H1 (cell line): ENCODE data around the gene HOXD10. TPM values are rescaled to one million over a fixed set of nuclear protein-coding genes. Genes with fewer than 3 reads are reported as not detected.
A peak's percentile ranks its signal among the peaks of the same experiment; 100 is the strongest.

Experiments
- CTCF ChIA-PET: fragments of 300-600 bp; sonication (Branson Sonifier 250); formaldehyde crosslinking; loops from one replicate; lab custom pipeline; 2021; ENCODE audit not compliant: partially characterized antibody; lab: Charles Lee
- POLR2A ChIA-PET: fragments of 300-600 bp; sonication (Branson Sonifier 250); formaldehyde crosslinking; loops from one replicate; lab custom pipeline; 2021; ENCODE audit warnings: inconsistent platforms; ENCODE audit not compliant: partially characterized antibody; lab: Charles Lee
- DNase-seq, 2 experiments: peaks; one replicate each; pipeline versions ENCODE4 v3.0.0 to v3.0.0-alpha.2; 2010 to 2022; ENCODE audit warnings: low spot score in 2 of 2, low read depth in 1 of 2, mixed read lengths in 1 of 2
- FAIRE-seq: peaks from 2 replicates; lab custom pipeline; 2011; peaks lifted over from hg19 to GRCh38; lab: Jason Lieb, UNC
- H2AFZ ChIP-seq: 2 replicates; pipeline ENCODE4 v1.8.1; 2012; ENCODE audit warnings: low read length, inconsistent platforms
- H2AK5ac ChIP-seq: 2 replicates; pipeline ENCODE4 v1.6.1; 2013; ENCODE audit warnings: low read depth, low read length
- H2BK120ac ChIP-seq: replicated peaks from 2 replicates; pipeline ENCODE3; 2013; ENCODE audit warnings: low read depth, low read length, inconsistent platforms
- H2BK12ac ChIP-seq: 2 replicates; pipeline ENCODE4 v1.6.1; 2013; ENCODE audit warnings: low read depth, low read length
- H2BK15ac ChIP-seq: 2 replicates; pipeline ENCODE4 v1.6.1; 2013; ENCODE audit warnings: low read length
- H2BK20ac ChIP-seq: 2 replicates; pipeline ENCODE4 v1.6.1; 2013; ENCODE audit warnings: low read length
- H2BK5ac ChIP-seq: 2 replicates; pipeline ENCODE4 v1.6.1; 2013; ENCODE audit warnings: low read depth, low read length
- H3K14ac ChIP-seq: 2 replicates; pipeline ENCODE4 v1.6.1; 2013; ENCODE audit warnings: inconsistent platforms; ENCODE audit not compliant: insufficient read length
- H3K18ac ChIP-seq: 2 replicates; pipeline ENCODE4 v1.6.1; 2013; ENCODE audit warnings: low read length; ENCODE audit errors: extremely low read depth
- H3K23ac ChIP-seq: 2 replicates; pipeline ENCODE4 v1.6.1; 2013; ENCODE audit warnings: inconsistent platforms; ENCODE audit not compliant: insufficient read length
- H3K23me2 ChIP-seq: 2 replicates; pipeline ENCODE4 v1.6.1; 2013; ENCODE audit warnings: low read depth, low read length
- H3K27ac ChIP-seq: 2 replicates; pipeline ENCODE4 v1.6.1; 2011; ENCODE audit warnings: low read depth, low read length, inconsistent platforms
- H3K27me3 ChIP-seq, 4 experiments: replicated peaks in 1 of 4; 1 replicate in 1 of 4; 2 replicates in 3 of 4; pipeline versions ENCODE4 v1.6.1 to v1.8.1; 2011 to 2013; ENCODE audit warnings: low read length in 3 of 4, mild to moderate bottlenecking in 3 of 4, inconsistent platforms in 2 of 4, mixed read lengths in 2 of 4, moderate library complexity in 1 of 4; ENCODE audit not compliant: control insufficient read depth in 3 of 4, insufficient read depth in 3 of 4; ENCODE audit errors: extremely low read depth in 1 of 4
- H3K36me3 ChIP-seq, 4 experiments: 2 replicates each; pipeline versions ENCODE4 v1.6.1 to v1.8.1; 2011 to 2013; ENCODE audit warnings: mild to moderate bottlenecking in 4 of 4, low read length in 3 of 4, moderate library complexity in 2 of 4, control low read depth in 1 of 4, inconsistent platforms in 1 of 4; ENCODE audit not compliant: insufficient read depth in 4 of 4, control insufficient read depth in 2 of 4
- H3K4ac ChIP-seq: replicated peaks from 2 replicates; pipeline ENCODE3; 2013; ENCODE audit warnings: low read length, low read depth, mixed read lengths, inconsistent platforms; ENCODE audit not compliant: insufficient read length
- H3K4me1 ChIP-seq, 4 experiments: replicated peaks in 1 of 4; 1 replicate in 1 of 4; 2 replicates in 3 of 4; pipeline versions ENCODE4 v1.6.1 to v1.8.1; 2011 to 2013; ENCODE audit warnings: low read length in 3 of 4, inconsistent platforms in 2 of 4, mixed read lengths in 1 of 4; ENCODE audit not compliant: insufficient read depth in 4 of 4, control insufficient read depth in 3 of 4
- H3K4me2 ChIP-seq, 2 experiments: 2 replicates each; pipeline versions ENCODE4 v1.6.1 to v1.8.1; 2011 to 2013; ENCODE audit warnings: low read depth in 2 of 2, low read length in 2 of 2, control low read depth in 1 of 2, inconsistent platforms in 1 of 2, mild to moderate bottlenecking in 1 of 2; ENCODE audit not compliant: insufficient read depth in 1 of 2
- H3K4me3 ChIP-seq, 4 experiments: fragments of 200-600, 300-600 bp in 1 of 4; sonication (generic), shearing (Covaris generic), sonication (Bioruptor Twin) in 1 of 4; 2 replicates each; pipeline versions ENCODE4 v1.5.1 to v1.8.1; 2011 to 2016; ENCODE audit warnings: low read length in 4 of 4, low read depth in 3 of 4, control low read depth in 2 of 4, inconsistent platforms in 2 of 4, mild to moderate bottlenecking in 2 of 4, mixed read lengths in 1 of 4, moderate library complexity in 1 of 4; ENCODE audit not compliant: insufficient read depth in 2 of 4; ENCODE audit errors: extremely low read depth in 1 of 4
- H3K56ac ChIP-seq: replicated peaks from 2 replicates; pipeline ENCODE3; 2013; ENCODE audit warnings: low read depth, mild to moderate bottlenecking, mixed read lengths, low read length, inconsistent platforms; ENCODE audit not compliant: insufficient read length
- H3K79me1 ChIP-seq: 2 replicates; pipeline ENCODE4 v1.6.1; 2013; ENCODE audit warnings: low read depth, low read length, control low read depth
- H3K79me2 ChIP-seq, 2 experiments: 2 replicates each; pipeline versions ENCODE4 v1.6.1 to v1.8.1; 2012 to 2013; ENCODE audit warnings: low read length in 2 of 2, mild to moderate bottlenecking in 2 of 2, inconsistent platforms in 1 of 2; ENCODE audit not compliant: insufficient read depth in 2 of 2, control insufficient read depth in 1 of 2
- H3K9ac ChIP-seq, 4 experiments: replicated peaks in 1 of 4; 1 replicate in 1 of 4; 2 replicates in 3 of 4; pipeline versions ENCODE4 v1.6.1 to v1.8.1; 2011 to 2013; ENCODE audit warnings: low read depth in 3 of 4, low read length in 3 of 4, control low read depth in 2 of 4, mild to moderate bottlenecking in 2 of 4, moderate library complexity in 2 of 4, inconsistent platforms in 1 of 4; ENCODE audit errors: extremely low read depth in 1 of 4
- H3K9me3 ChIP-seq, 2 experiments: 2 replicates each; pipeline versions ENCODE4 v1.6.1 to v1.8.1; 2012 to 2013; ENCODE audit warnings: mild to moderate bottlenecking in 2 of 2, moderate library complexity in 2 of 2, control low read depth in 1 of 2, inconsistent platforms in 1 of 2, low read depth in 1 of 2, low read length in 1 of 2, mixed read lengths in 1 of 2; ENCODE audit not compliant: insufficient read depth in 2 of 2
- H4K20me1 ChIP-seq, 2 experiments: replicated peaks in 1 of 2; 2 replicates each; pipeline versions ENCODE3 to v1.8.1; 2011 to 2013; ENCODE audit warnings: inconsistent platforms in 2 of 2, low read length in 2 of 2, mild to moderate bottlenecking in 1 of 2; ENCODE audit not compliant: insufficient read depth in 2 of 2, control insufficient read depth in 1 of 2
- H4K5ac ChIP-seq: 2 replicates; pipeline ENCODE4 v1.6.1; 2013; ENCODE audit warnings: low read length, low read depth, mixed read lengths, inconsistent platforms; ENCODE audit not compliant: insufficient read length
- H4K8ac ChIP-seq: 2 replicates; pipeline ENCODE4 v1.8.0; 2013; ENCODE audit warnings: mild to moderate bottlenecking, moderate library complexity, low read length, inconsistent platforms; ENCODE audit not compliant: insufficient read depth; ENCODE audit errors: extremely low read depth
- H4K91ac ChIP-seq: replicated peaks from 2 replicates; pipeline ENCODE3; 2013; ENCODE audit warnings: low read length, mixed read lengths, inconsistent platforms; ENCODE audit not compliant: insufficient read length
- BCL11A ChIP-seq, 2 experiments: IDR thresholded peaks; one replicate each; pipeline ENCODE4 v1.6.1; 2011; ENCODE audit warnings: low read depth in 2 of 2, low read length in 2 of 2, mild to moderate bottlenecking in 2 of 2
- CBX8 ChIP-seq: fragments of 300-800, 300-1000 bp; sonication (generic); IDR thresholded peaks from 2 replicates; pipeline ENCODE4 v1.7.1; 2016; ENCODE audit warnings: low read depth, low read length, borderline replicate concordance
- RNF2 ChIP-seq: fragments of 200-900, 300-1000 bp; sonication (generic); IDR thresholded peaks from 2 replicates; pipeline ENCODE4 v1.7.1; 2016; ENCODE audit warnings: borderline replicate concordance, low read depth, mild to moderate bottlenecking, antibody characterized with exemption, low read length; ENCODE audit not compliant: poor library complexity, severe bottlenecking; ENCODE audit errors: missing control alignments
- WGBS, 2 experiments: shearing (Covaris generic) in 1 of 2; methylation state at CpG; one replicate each; pipeline versions ENCODE4 v1.1.6 to v1.1.7; 2013 to 2015; ENCODE audit warnings: low lambda C conversion rate in 2 of 2, mixed read lengths in 2 of 2, inconsistent platforms in 1 of 2, low coverage in 1 of 2, missing lambda C conversion rate in 1 of 2; ENCODE audit not compliant: insufficient replicate concordance in 2 of 2, insufficient coverage in 1 of 2, insufficient read length in 1 of 2; ENCODE audit errors: extremely low coverage in 1 of 2, missing lambda C conversion rate in 1 of 2; 5-methylcytosine and 5-hydroxymethylcytosine counted together
- polyA plus RNA-seq, 7 experiments: library from polyadenylated mRNA; depleted of rRNA in 3 of 7; stranded (reverse) in 5 of 7; unstranded in 2 of 7; fragments of >200 nt in 5 of 7; fragments of 200-250 nt in 2 of 7; gene quantifications; 1 replicate in 5 of 7; 2 replicates in 1 of 7; 4 replicates in 1 of 7; pipeline versions ENCODE4 v1.2.1 to v1.2.3, GENCODE V29; 2011 to 2013; ENCODE audit warnings: missing spikeins in 2 of 7, mixed read lengths in 2 of 7
- total RNA-seq: library from RNA; stranded (reverse); fragmentation: NEBNext Ultra II Directional; extraction: Animal tissue kit (Norgen Biotek cat#: 25700); gene quantifications from 2 replicates; pipeline ENCODE4 v1.2.1, GENCODE V29; 2021

Gene HOXD10
- total and polyA plus RNA-seq, 2 of the 8 experiments (the other 6 are each of a cell fraction or from before 2014, with no cell fraction given): not detected

DNA sequence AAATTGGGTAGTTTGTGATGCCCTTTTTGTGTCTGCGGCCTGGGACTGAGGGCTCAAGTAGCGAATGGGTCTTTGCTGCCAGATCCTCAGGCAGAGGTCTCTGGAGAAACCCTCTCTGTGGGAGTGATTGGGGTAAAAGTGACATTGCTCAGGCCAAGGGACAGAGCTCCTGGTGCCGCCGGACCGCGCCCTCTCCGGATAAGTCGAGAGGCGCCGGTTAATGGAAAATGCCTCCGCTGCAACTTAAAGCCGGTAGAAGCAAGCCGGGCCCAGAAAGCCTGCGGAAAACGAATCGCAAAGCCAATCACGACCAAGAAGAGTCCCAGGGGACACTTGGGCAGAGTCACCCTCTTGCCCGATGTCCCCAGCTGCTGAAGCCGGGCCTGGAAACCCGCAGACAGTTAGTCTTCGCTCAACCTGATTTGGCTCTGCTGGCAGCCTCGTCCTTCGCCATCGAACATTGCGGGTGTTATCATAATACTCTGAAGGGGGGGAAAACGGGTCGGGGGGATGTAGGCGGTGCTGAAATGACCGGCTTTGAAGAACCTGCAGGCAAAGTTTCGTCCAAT lies 17.3 kb upstream of the HOXD10 start:
- Histone ChIP-seq H2BK120ac (no peak overlapping the region), H3K18ac (no peak overlapping the region), H3K23me2 (peaks cover 6% of the 10 kb centered on the region), H3K4me3 (peak overlapping the region in 1 of 4 experiments; percentile 54; a peak in 1 of 8 replicates), H3K4ac (no peak overlapping the region), H3K9me3 (no peaks in the 10 kb centered on the region), H3K4me1 (peaks cover 0 to 25% (median 12%) of the 10 kb centered on the region in 4 experiments; a peak in 6 of 7 replicates), H4K20me1 (peaks cover 7 to 35% of the 10 kb centered on the region in 2 experiments), H4K5ac (no peak overlapping the region), H3K4me2 (peak overlapping the region; percentile 14 to 53), H3K9ac (no peak overlapping the region), H3K79me2 (no peaks in the 10 kb centered on the region), H2BK12ac (peak overlapping the region; percentile 75; the same call in 1 of the 2 replicates), H3K36me3 (no peaks in the 10 kb centered on the region; a peak in 1 of 8 replicates), H3K27me3 (peaks cover 79 to 99% (median 94%) of the 10 kb centered on the region in 4 experiments), H4K8ac (peak overlapping the region; percentile 62; the same call in 1 of the 2 replicates), H3K79me1 (no peaks in the 10 kb centered on the region), H3K56ac (no peak overlapping the region), H4K91ac (no peak overlapping the region), H2BK5ac (no peak overlapping the region), H3K23ac (no peak overlapping the region), H2BK20ac (0 out of 2 replicates have a peak overlapping the region, but pooled peaks have one; percentile 21), H3K27ac (no peak overlapping the region), H2AFZ (no peak overlapping the region), H2AK5ac (peak overlapping the region; percentile 88; the same call in 1 of the 2 replicates), H3K14ac (no peak overlapping the region), H2BK15ac (peak overlapping the region; percentile 81; the same call in 1 of the 2 replicates)
- ChIA-PET POLR2A (interaction anchor here (0.7 to 3.4 kb wide), 2 partner anchors 19 to 79 kb away, joined by 3 to 8 read pairs; no protein-coding TSS in a partner anchor), CTCF (interaction anchor here (0.7 to 6.5 kb wide), 7 partner anchors 8 to 731 kb away, joined by 3 to 130 read pairs (median 5); partner anchors contain the start of gene EVX2)
- FAIRE-seq: no peak
- 6% methylated on average over 30 of the region's 30 CpGs; no CpG with 5 or more reads in 1 of the 2 experiments for WGBS, 2 experiments
- TF ChIP-seq BCL11A (IDR thresholded peaks at IDR 0.05; ENCODE audit: low read depth in 2 of 2, low read length in 2 of 2) (no peak), RNF2 (peak; percentile 61), CBX8 (peak; percentile 71; the same call in 1 of the 2 replicates)
- DNase-seq: peak in 1 of 2 experiments; percentile 48
